Measurements from ENCODE around the gene ATP6V0A4. TPM values are rescaled to one million over a fixed set of nuclear protein-coding genes. Genes with fewer than 3 reads are reported as not detected.

ATP6V0A4 gene
- total RNA-seq, 1 experiment from 2014 or later, result not detected

GRCh38 chr7:138842111-138842510, 44.1 kb upstream of the ATP6V0A4 start:
- Histone ChIP-seq H3K9me2 (ENCODE audit: insufficient read depth) (no peaks in the 10 kb centered on the region), H3K27me3 (ENCODE audit: insufficient read depth, low read length) (no peaks in the 10 kb centered on the region), H2AFZ (ENCODE audit: low read depth, low read length, poor library complexity, severe bottlenecking) (no peak overlapping the region), H3K27ac (ENCODE audit: low read depth, low read length) (no peak overlapping the region), H3K79me2 (ENCODE audit: insufficient read depth, low read length) (no peaks in the 10 kb centered on the region), H4K20me1 (ENCODE audit: insufficient read depth) (no peaks in the 10 kb centered on the region), H3K9me3 (ENCODE audit: control insufficient read depth in 1 of 2, insufficient read depth in 1 of 2, low read depth in 1 of 2, low read length in 2 of 2) (no peaks in the 10 kb centered on the region), H3K4me2 (ENCODE audit: low read length) (no peak overlapping the region), H3K9ac (ENCODE audit: low read length) (no peak overlapping the region), H3K4me3 (replicated peaks in 1 of 2; ENCODE audit: low read depth in 1 of 2, low read length in 2 of 2) (no peak overlapping the region), H3K4me1 (ENCODE audit: control insufficient read depth in 1 of 2, insufficient read depth in 2 of 2, low read length in 2 of 2) (peaks cover 0 to 6% of the 10 kb centered on the region in 2 experiments; a peak in 2 of 4 replicates), H3K36me3 (ENCODE audit: control insufficient read depth in 1 of 2, insufficient read depth in 2 of 2, low read length in 2 of 2) (0 out of 4 replicates have a peak, but pooled peaks cover 0 to 3% of the 10 kb centered on the region in 2 experiments)
- POLR2A ChIA-PET, result no interaction called here
- intact Hi-C loops (cut with micrococcal nuclease), result no loop called here
- TF ChIP-seq CBX3 (IDR thresholded peaks at IDR 0.05; ENCODE audit: low read depth) (no peak), FOSL1 (IDR thresholded peaks at IDR 0.05; ENCODE audit: low read depth) (no peak), EZH2 (IDR thresholded peaks at IDR 0.05) (no peak), SIN3A (IDR thresholded peaks at IDR 0.05; ENCODE audit: low read depth) (no peak), SRF (IDR thresholded peaks at IDR 0.05; ENCODE audit: low read depth) (no peak), JUND (IDR thresholded peaks at IDR 0.05) (no peak), CTCF (IDR thresholded peaks at IDR 0.05 in 2 of 3, conservative IDR thresholded peaks at IDR 0.05 in 1 of 3; ENCODE audit: borderline replicate concordance in 1 of 3, insufficient read depth in 1 of 3, low read depth in 2 of 3, low read length in 2 of 3) (no peak), CEBPB (IDR thresholded peaks at IDR 0.05; ENCODE audit: low read depth) (no peak), MAX (IDR thresholded peaks at IDR 0.05) (no peak), EZH2phosphoT487 (IDR thresholded peaks at IDR 0.05; ENCODE audit: borderline replicate concordance) (no peak), ATF3 (IDR thresholded peaks at IDR 0.05) (no peak), EGR1 (IDR thresholded peaks at IDR 0.05; ENCODE audit: low read depth) (no peak), TCF7L2 (IDR thresholded peaks at IDR 0.05; ENCODE audit: borderline replicate concordance, extremely low read depth, insufficient read depth, insufficient read length) (no peak), ELF1 (IDR thresholded peaks at IDR 0.05; ENCODE audit: borderline replicate concordance, low read depth) (no peak), ZBTB33 (IDR thresholded peaks at IDR 0.05; ENCODE audit: extremely low read depth, insufficient replicate concordance, low read length) (no peak), YY1 (IDR thresholded peaks at IDR 0.05; ENCODE audit: extremely low read depth, insufficient replicate concordance, low read depth, low read length) (no peak), REST (IDR thresholded peaks at IDR 0.05; ENCODE audit: low read depth) (no peak), ZNF274 (IDR thresholded peaks at IDR 0.05; ENCODE audit: low read depth, low read length) (no peak), POLR2A (IDR thresholded peaks at IDR 0.05; ENCODE audit: borderline replicate concordance, extremely low read depth, insufficient read depth, insufficient read length) (no peak), SP1 (IDR thresholded peaks at IDR 0.05; ENCODE audit: low read depth) (no peak)
- ATAC-seq (peak; percentile 80), DNase-seq (ENCODE audit: low read depth, low spot score) (no peak)
- BruUV-seq (replicated peaks), result no TSS peak
- CTCF ChIA-PET, result no interaction called here
- RAD21 ChIA-PET (ENCODE audit: low non-redundant PET in 1 of 2, low total read pairs in 2 of 2, uncharacterized antibody in 2 of 2, unreplicated experiment in 2 of 2), result no interaction called here
